Kidney (tissue), 14 donors: ENCODE data around the gene PRL. TPM values are rescaled to one million over a fixed set of nuclear protein-coding genes. Genes with fewer than 3 reads are reported as not detected.
A peak's percentile ranks its signal among the peaks of the same experiment; 100 is the strongest.

ENCODE experiments used
- DNase-seq, 5 donors: peaks; one replicate each; pipeline ENCODE4 v3.0.0-alpha.2; 2013 to 2020
- FAIRE-seq: peaks from 2 replicates; lab custom pipeline; 2012; peaks lifted over from hg19 to GRCh38; lab: Jason Lieb, UNC
- H3K27ac ChIP-seq, 2 donors: one replicate each; pipeline ENCODE4 v1.7.0; 2013; ENCODE audit warnings: low read depth in 2 of 2, low read length in 2 of 2, inconsistent platforms in 1 of 2
- H3K27me3 ChIP-seq: one replicate; pipeline ENCODE4 v1.7.1; 2013; ENCODE audit warnings: low read length, inconsistent platforms; ENCODE audit not compliant: control insufficient read depth, insufficient read depth
- H3K36me3 ChIP-seq, 3 donors: one replicate each; pipeline versions ENCODE4 v1.7.0 to v1.7.1; 2013; ENCODE audit warnings: low read length in 3 of 3, control low read depth in 1 of 3, inconsistent platforms in 1 of 3; ENCODE audit not compliant: insufficient read depth in 3 of 3, control insufficient read depth in 2 of 3
- H3K4me1 ChIP-seq, 3 donors: one replicate each; pipeline versions ENCODE4 v1.7.0 to v1.7.1; 2013; ENCODE audit warnings: low read length in 3 of 3, inconsistent platforms in 1 of 3, low read depth in 1 of 3; ENCODE audit not compliant: control insufficient read depth in 2 of 3, insufficient read depth in 2 of 3
- H3K4me3 ChIP-seq, 3 donors: one replicate each; pipeline versions ENCODE4 v1.7.0 to v1.8.1; 2013; ENCODE audit warnings: low read length in 3 of 3, control low read depth in 1 of 3, inconsistent platforms in 1 of 3
- H3K9ac ChIP-seq, 3 donors: one replicate each; pipeline versions ENCODE4 v1.7.0 to v1.7.1; 2013; ENCODE audit warnings: low read length in 3 of 3, control low read depth in 1 of 3, inconsistent platforms in 1 of 3
- H3K9me3 ChIP-seq, 3 donors: one replicate each; pipeline versions ENCODE4 v1.7.0 to v1.7.1; 2013; ENCODE audit warnings: low read length in 3 of 3, control low read depth in 1 of 3, inconsistent platforms in 1 of 3; ENCODE audit not compliant: control insufficient read depth in 2 of 3, insufficient read depth in 1 of 3
- intact Hi-C: fragments of 100-400 bp; cut with DNase I; formaldehyde crosslinking; loops from one replicate; pipeline ENCODE4 v1.11.1; 2022
- polyA plus RNA-seq: library from polyadenylated mRNA; stranded (reverse); fragments of 350-450 nt; fragmentation: Illumina TruSeq; extraction: RNeasy Lipid Tissue Mini Kit (QIAGEN cat#74804); gene quantifications from one replicate; pipeline ENCODE4 v1.2.3, GENCODE V29; 2014; ENCODE audit warnings: low read depth, low replicate concordance; ENCODE audit not compliant: insufficient read depth
- total RNA-seq: library from RNA; stranded (reverse); fragmentation: NEBNext Ultra II Directional; extraction: Animal tissue kit (Norgen Biotek cat#: 25700); gene quantifications from one replicate; pipeline ENCODE4 v1.2.1, GENCODE V29; 2021
- TF ChIP-seq, protein P1 (sequence below): IDR thresholded peaks from 3 replicates; pipeline ENCODE4 v1.5.1; 2012; ENCODE audit warnings: mild to moderate bottlenecking, moderate library complexity, borderline replicate concordance; ENCODE audit not compliant: insufficient read depth; ENCODE audit errors: extremely low read depth
- donor health status: control.
- donor health status: control.
- donor health status: control.
- donor health status: control.
- donor health status: control.
- donor health status: DM: yes; HTN: yes; CAD: no.
- donor health status: Normal renal cell carcinoma (clear cell type).

The PRL gene
- total and polyA plus RNA-seq, 2 donors from 2014 or later: not detected

DNA sequence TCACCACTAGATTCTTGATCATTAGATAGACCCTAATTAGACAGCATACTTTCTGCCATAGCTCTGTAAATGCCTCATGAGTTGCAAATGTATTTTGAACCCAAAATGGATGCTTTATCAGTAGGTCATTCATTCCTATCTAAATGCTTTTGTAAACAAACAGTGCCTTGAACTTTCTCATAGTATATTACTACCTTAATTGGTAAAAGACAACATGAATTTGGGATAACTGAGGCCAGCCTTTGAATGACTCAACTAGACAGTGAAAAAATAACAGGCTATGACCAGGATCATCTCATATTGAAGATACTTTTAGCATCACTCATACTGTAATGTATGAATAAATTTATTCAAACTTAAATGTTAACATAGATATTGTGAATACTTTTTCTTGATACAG is 37.0 kb upstream of the PRL start:
- DNase-seq: no peak
- intact Hi-C loops: no loop called here
- FAIRE-seq: no peak
- H3K27ac ChIP-seq: no peak overlapping the region
- H3K9ac ChIP-seq: no peak overlapping the region
- TF ChIP-seq, protein P1, sequence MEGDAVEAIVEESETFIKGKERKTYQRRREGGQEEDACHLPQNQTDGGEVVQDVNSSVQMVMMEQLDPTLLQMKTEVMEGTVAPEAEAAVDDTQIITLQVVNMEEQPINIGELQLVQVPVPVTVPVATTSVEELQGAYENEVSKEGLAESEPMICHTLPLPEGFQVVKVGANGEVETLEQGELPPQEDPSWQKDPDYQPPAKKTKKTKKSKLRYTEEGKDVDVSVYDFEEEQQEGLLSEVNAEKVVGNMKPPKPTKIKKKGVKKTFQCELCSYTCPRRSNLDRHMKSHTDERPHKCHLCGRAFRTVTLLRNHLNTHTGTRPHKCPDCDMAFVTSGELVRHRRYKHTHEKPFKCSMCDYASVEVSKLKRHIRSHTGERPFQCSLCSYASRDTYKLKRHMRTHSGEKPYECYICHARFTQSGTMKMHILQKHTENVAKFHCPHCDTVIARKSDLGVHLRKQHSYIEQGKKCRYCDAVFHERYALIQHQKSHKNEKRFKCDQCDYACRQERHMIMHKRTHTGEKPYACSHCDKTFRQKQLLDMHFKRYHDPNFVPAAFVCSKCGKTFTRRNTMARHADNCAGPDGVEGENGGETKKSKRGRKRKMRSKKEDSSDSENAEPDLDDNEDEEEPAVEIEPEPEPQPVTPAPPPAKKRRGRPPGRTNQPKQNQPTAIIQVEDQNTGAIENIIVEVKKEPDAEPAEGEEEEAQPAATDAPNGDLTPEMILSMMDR: no peak
- no peak overlapping the region for H3K4me3 ChIP-seq
- H3K36me3 ChIP-seq: no peaks in the 10 kb centered on the region
- no peaks in the 10 kb centered on the region for H3K27me3 ChIP-seq
- H3K9me3 ChIP-seq: no peaks in the 10 kb centered on the region
- H3K4me1 ChIP-seq: no peaks in the 10 kb centered on the region

DNA sequence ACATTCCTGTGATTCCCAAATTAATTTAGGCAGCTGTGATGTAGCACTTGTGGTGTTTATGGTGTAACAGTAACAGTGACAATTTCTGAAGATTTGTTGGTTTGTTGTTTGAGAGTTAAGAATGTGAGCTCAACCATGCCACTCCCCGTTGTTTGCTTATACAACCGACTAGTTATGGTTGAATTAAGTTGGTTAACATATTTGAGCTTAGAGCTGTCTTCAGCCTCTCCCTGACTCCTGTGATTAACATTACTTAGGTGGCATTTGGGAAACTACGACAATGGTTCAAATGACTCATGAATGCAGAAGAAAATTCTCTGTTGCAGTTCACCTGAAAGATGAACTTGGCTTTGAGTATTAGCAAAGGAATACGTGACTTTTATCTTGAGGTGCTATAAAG is 35.9 kb upstream of the PRL start:
- Histone ChIP-seq H3K9ac (no peak overlapping the region), H3K9me3 (no peaks in the 10 kb centered on the region), H3K27me3 (no peaks in the 10 kb centered on the region), H3K4me3 (no peak overlapping the region), H3K36me3 (no peaks in the 10 kb centered on the region), H3K27ac (no peak overlapping the region), H3K4me1 (no peaks in the 10 kb centered on the region)
- FAIRE-seq (no peak), DNase-seq (peak in 1 of 5 donors; percentile 14)
- TF ChIP-seq, protein P1: no peak
- intact Hi-C loops: no loop called here

- TF ChIP-seq, protein P1: no peak
- Histone ChIP-seq H3K27ac (no peak overlapping the region), H3K9ac (no peak overlapping the region), H3K9me3 (no peaks in the 10 kb centered on the region), H3K36me3 (no peaks in the 10 kb centered on the region), H3K4me3 (no peak overlapping the region), H3K4me1 (no peaks in the 10 kb centered on the region), H3K27me3 (no peaks in the 10 kb centered on the region)
- no peak for DNase-seq
- no peak for FAIRE-seq
- intact Hi-C loops: no loop called here
Measured at GRCh38 chr6:22332216-22332615, 35.4 kb upstream of the PRL start.

DNA sequence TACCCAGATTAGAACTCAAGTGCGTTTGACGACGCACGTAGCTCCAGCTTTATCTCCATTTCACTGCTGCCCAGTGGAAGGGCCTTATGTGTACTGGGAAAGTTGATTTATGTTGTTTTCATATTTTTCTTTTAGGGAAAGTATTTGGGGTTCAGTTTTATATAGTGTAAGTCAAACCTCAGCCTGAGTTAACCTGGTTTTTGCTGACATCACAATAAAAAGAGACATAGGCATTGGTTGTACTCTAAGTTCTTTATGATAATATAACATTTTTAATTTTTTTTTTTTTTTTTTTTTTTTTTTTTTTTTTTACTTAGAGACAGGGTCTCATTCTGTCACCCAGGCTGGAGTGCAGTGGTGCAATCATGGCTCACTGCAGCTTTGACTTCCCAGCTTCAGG is 34.1 kb upstream of the PRL start:
- intact Hi-C loops: no loop called here
- no peaks in the 10 kb centered on the region for H3K36me3 ChIP-seq
- H3K9ac ChIP-seq: no peak overlapping the region
- DNase-seq (no peak), FAIRE-seq (no peak)
- no peaks in the 10 kb centered on the region for H3K4me1 ChIP-seq
- no peak overlapping the region for H3K4me3 ChIP-seq
- H3K9me3 ChIP-seq: no peaks in the 10 kb centered on the region
- TF ChIP-seq, protein P1: no peak
- no peak overlapping the region for H3K27ac ChIP-seq
- no peaks in the 10 kb centered on the region for H3K27me3 ChIP-seq
